H9 (cell line): ENCODE measurements around the gene GRIN2D. TPM values are rescaled to one million over a fixed set of nuclear protein-coding genes. Genes with fewer than 3 reads are reported as not detected.

ENCODE experiments used
- DNase-seq: peaks from one replicate; pipeline ENCODE4 v3.0.0-alpha.2; 2017
- H2AFZ ChIP-seq: one replicate; pipeline ENCODE4 v1.6.1; 2013; ENCODE audit warnings: mild to moderate bottlenecking, low read length, control low read depth, moderate library complexity
- H2AK5ac ChIP-seq: 2 replicates; pipeline ENCODE4 v1.6.1; 2013; ENCODE audit warnings: low read length, control low read depth, mixed read lengths; ENCODE audit not compliant: insufficient read length
- H2BK120ac ChIP-seq: one replicate; pipeline ENCODE4 v1.6.1; 2013; ENCODE audit warnings: low read depth, mild to moderate bottlenecking, low read length, control low read depth, inconsistent platforms; ENCODE audit not compliant: poor library complexity, severe bottlenecking
- H2BK12ac ChIP-seq: 2 replicates; pipeline ENCODE4 v1.6.1; 2013; ENCODE audit warnings: low read length, control low read depth, mixed read lengths, low read depth; ENCODE audit not compliant: insufficient read length
- H2BK15ac ChIP-seq: 2 replicates; pipeline ENCODE4 v1.6.1; 2013; ENCODE audit warnings: low read depth, low read length, control low read depth
- H2BK20ac ChIP-seq: one replicate; pipeline ENCODE4 v1.6.1; 2013; ENCODE audit warnings: low read depth, mild to moderate bottlenecking, low read length, control low read depth, inconsistent platforms; ENCODE audit not compliant: poor library complexity, severe bottlenecking
- H2BK5ac ChIP-seq: 2 replicates; pipeline ENCODE4 v1.6.1; 2013; ENCODE audit warnings: low read length, control low read depth, mixed read lengths; ENCODE audit not compliant: insufficient read length
- H3K14ac ChIP-seq: 2 replicates; pipeline ENCODE4 v1.6.1; 2013; ENCODE audit warnings: low read length, control low read depth; ENCODE audit not compliant: insufficient read depth
- H3K18ac ChIP-seq: 2 replicates; pipeline ENCODE4 v1.6.1; 2013; ENCODE audit warnings: low read depth, mild to moderate bottlenecking, mixed read lengths, low read length, control low read depth; ENCODE audit not compliant: insufficient read length
- H3K23ac ChIP-seq: 2 replicates; pipeline ENCODE4 v1.6.1; 2013; ENCODE audit warnings: low read length, control low read depth, mixed read lengths, low read depth; ENCODE audit not compliant: insufficient read length
- H3K23me2 ChIP-seq: 2 replicates; pipeline ENCODE4 v1.6.1; 2013; ENCODE audit warnings: low read depth, mild to moderate bottlenecking, mixed read lengths, low read length, control low read depth; ENCODE audit not compliant: insufficient read length, poor library complexity, severe bottlenecking
- H3K27ac ChIP-seq: 2 replicates; pipeline ENCODE4 v1.5.1; 2013; ENCODE audit warnings: low read length, control low read depth, mixed read lengths, low read depth; ENCODE audit not compliant: insufficient read length
- H3K27me3 ChIP-seq: 2 replicates; pipeline ENCODE4 v1.6.1; 2013; ENCODE audit warnings: low read length, control low read depth, inconsistent platforms; ENCODE audit not compliant: insufficient read depth
- H3K4ac ChIP-seq: 2 replicates; pipeline ENCODE4 v1.6.1; 2013; ENCODE audit warnings: low read depth, mild to moderate bottlenecking, control low read depth, inconsistent platforms, low read length, moderate library complexity
- H3K4me1 ChIP-seq: 2 replicates; pipeline ENCODE4 v1.6.1; 2013; ENCODE audit warnings: low read length, control low read depth, inconsistent platforms; ENCODE audit not compliant: insufficient read depth
- H3K4me2 ChIP-seq: 2 replicates; pipeline ENCODE4 v1.6.1; 2013; ENCODE audit warnings: low read length, control low read depth, mixed read lengths; ENCODE audit not compliant: insufficient read length, insufficient read depth
- H3K56ac ChIP-seq: 2 replicates; pipeline ENCODE4 v1.6.1; 2013; ENCODE audit warnings: low read depth, mild to moderate bottlenecking, mixed read lengths, low read length, control low read depth; ENCODE audit not compliant: insufficient read length
- H3K79me1 ChIP-seq: 2 replicates; pipeline ENCODE4 v1.6.1; 2013; ENCODE audit warnings: low read depth, mild to moderate bottlenecking, moderate library complexity, low read length, control low read depth, inconsistent platforms; ENCODE audit not compliant: insufficient read depth, poor library complexity, severe bottlenecking
- H3K79me2 ChIP-seq: 2 replicates; pipeline ENCODE4 v1.6.1; 2013; ENCODE audit warnings: low read length, control low read depth, inconsistent platforms; ENCODE audit not compliant: insufficient read depth
- H3K9ac ChIP-seq: 2 replicates; pipeline ENCODE4 v1.6.1; 2013; ENCODE audit warnings: low read length, control low read depth, mixed read lengths; ENCODE audit not compliant: insufficient read length; ENCODE audit errors: extremely low read depth
- H3K9me3 ChIP-seq: one replicate; pipeline ENCODE4 v1.6.1; 2013; ENCODE audit warnings: low read depth, low read length, inconsistent platforms; ENCODE audit not compliant: control insufficient read depth
- H3T11ph ChIP-seq: one replicate; pipeline ENCODE4 v1.6.1; 2013; ENCODE audit warnings: mild to moderate bottlenecking, low read length, control low read depth, inconsistent platforms
- H4K20me1 ChIP-seq: one replicate; pipeline ENCODE4 v1.6.1; 2013; ENCODE audit not compliant: control insufficient read depth, insufficient read length, insufficient read depth
- H4K5ac ChIP-seq: 2 replicates; pipeline ENCODE4 v1.6.1; 2013; ENCODE audit warnings: low read depth, mild to moderate bottlenecking, mixed read lengths, low read length, control low read depth; ENCODE audit not compliant: insufficient read length
- H4K8ac ChIP-seq: replicated peaks from 2 replicates; pipeline ENCODE4 v1.6.1; 2013; ENCODE audit warnings: low read length, control low read depth, mixed read lengths, low read depth; ENCODE audit not compliant: insufficient read length
- H4K91ac ChIP-seq: 2 replicates; pipeline ENCODE4 v1.6.1; 2013; ENCODE audit warnings: low read depth, mild to moderate bottlenecking, moderate library complexity, mixed read lengths, low read length, control low read depth; ENCODE audit not compliant: insufficient read length
- H3K27ac Mint-ChIP-seq, 3 experiments: 2 replicates in 2 of 3; 3 replicates in 1 of 3; pipeline ENCODE4 v1.8.0; 2020 to 2021; ENCODE audit warnings: mixed read lengths in 3 of 3, mild to moderate bottlenecking in 1 of 3, moderate library complexity in 1 of 3
- H3K27me3 Mint-ChIP-seq: 2 replicates; pipeline ENCODE4 v1.8.0; 2021; ENCODE audit warnings: low read depth, mild to moderate bottlenecking, moderate library complexity, mixed read lengths
- H3K36me3 Mint-ChIP-seq, 3 experiments: 2 replicates in 2 of 3; 3 replicates in 1 of 3; pipeline ENCODE4 v1.8.0; 2020 to 2021; ENCODE audit warnings: low read depth in 3 of 3, mixed read lengths in 3 of 3; ENCODE audit not compliant: insufficient read depth in 1 of 3
- H3K4me1 Mint-ChIP-seq, 2 experiments: 2 replicates each; pipeline ENCODE4 v1.8.0; 2020; ENCODE audit warnings: mixed read lengths in 2 of 2
- H3K4me3 Mint-ChIP-seq, 2 experiments: 2 replicates in 1 of 2; 3 replicates in 1 of 2; pipeline ENCODE4 v1.8.0; 2020 to 2021; ENCODE audit warnings: mild to moderate bottlenecking in 2 of 2, mixed read lengths in 2 of 2, moderate library complexity in 1 of 2
- H3K9me3 Mint-ChIP-seq, 2 experiments: 2 replicates in 1 of 2; 3 replicates in 1 of 2; pipeline ENCODE4 v1.8.0; 2020; ENCODE audit warnings: mild to moderate bottlenecking in 2 of 2, mixed read lengths in 2 of 2, moderate library complexity in 1 of 2
- CTCF ChIP-seq: fragments of 200-600 bp; sonication (generic); conservative IDR thresholded peaks from 3 replicates; pipeline ENCODE4 v1.8.0; 2021; ENCODE audit warnings: antibody characterized with exemption, mild to moderate bottlenecking
- WGBS: extraction: QIAGEN DNeasy Blood & Tissue Kit; methylation state at CpG from one replicate; pipeline ENCODE4 v1.1.7; 2013; ENCODE audit warnings: missing lambda C conversion rate, low lambda C conversion rate, mixed read lengths; ENCODE audit not compliant: insufficient read length; ENCODE audit errors: extremely low coverage; 5-methylcytosine and 5-hydroxymethylcytosine counted together
- total RNA-seq: library from RNA; stranded (reverse); gene quantifications from 2 replicates; pipeline ENCODE4 v1.2.1, GENCODE V29; 2021

Gene GRIN2D
- total RNA-seq, 1 experiment from 2014 or later, result 5.9 TPM

- no CpG with 5 or more reads among the region's 31 CpGs for WGBS
- H3K27ac ChIP-seq, result no peak overlapping the region
- H2BK20ac ChIP-seq, result no peak overlapping the region
- TF ChIP-seq CTCF, result no peak
- H3K9ac ChIP-seq, result no peak overlapping the region
- no peaks in the 10 kb centered on the region for H3K23me2 ChIP-seq
- no peak overlapping the region for H4K91ac ChIP-seq
- DNase-seq, result peak; percentile 86
- no peak overlapping the region for H2AFZ ChIP-seq
- H3K4me1 Mint-ChIP-seq, result peaks cover 13 to 25% of the 10 kb centered on the region in 2 experiments
- no peak overlapping the region for H3T11ph ChIP-seq
- peak overlapping the region in 1 of 2 experiments; percentile 69; a peak in 2 of 5 replicates for H3K4me3 Mint-ChIP-seq
- H3K79me1 ChIP-seq, result no peaks in the 10 kb centered on the region
- no peak overlapping the region for H3K14ac ChIP-seq
- H4K5ac ChIP-seq, result no peak overlapping the region
- no peaks in the 10 kb centered on the region for H3K27me3 Mint-ChIP-seq
- H2BK15ac ChIP-seq, result 0 out of 2 replicates have a peak overlapping the region, but pooled peaks have one; percentile 81
- no peak overlapping the region for H2AK5ac ChIP-seq
- H3K4me1 ChIP-seq, result no peaks in the 10 kb centered on the region
- H3K4me2 ChIP-seq, result no peak overlapping the region
- no peak overlapping the region for H3K23ac ChIP-seq
- H3K27ac Mint-ChIP-seq, result peak overlapping the region; percentile 74 to 97 (median 90); a peak in 6 of 7 replicates
- peaks cover 3% of the 10 kb centered on the region for H4K20me1 ChIP-seq
- peak overlapping the region; percentile 62 for H3K18ac ChIP-seq
- H3K9me3 Mint-ChIP-seq, result no peaks in the 10 kb centered on the region
- H3K27me3 ChIP-seq, result no peaks in the 10 kb centered on the region
- no peak overlapping the region for H3K56ac ChIP-seq
- H3K9me3 ChIP-seq, result no peaks in the 10 kb centered on the region
- no peak overlapping the region for H2BK12ac ChIP-seq
- H3K36me3 Mint-ChIP-seq, result peaks cover 0 to 22% (median 13%) of the 10 kb centered on the region in 3 experiments; a peak in 5 of 7 replicates
- no peak overlapping the region for H2BK5ac ChIP-seq
- H4K8ac ChIP-seq, result no peak overlapping the region
- no peaks in the 10 kb centered on the region for H3K79me2 ChIP-seq
- no peak overlapping the region for H2BK120ac ChIP-seq
- H3K4ac ChIP-seq, result no peak overlapping the region
Measured at GRCh38 chr19:48419158-48419920, 25.9 kb downstream of the GRIN2D start.
